Esophagus muscularis mucosa (tissue), 3 donors: ENCODE data around the gene PLEKHH2.

Experiments used
- POLR2AphosphoS5 ChIP-seq, 2 donors: sonication (generic); formaldehyde crosslinking; IDR thresholded peaks; one replicate each; pipeline ENCODE4 v1.6.1; 2017; ENCODE audit warnings: antibody characterized with exemption in 2 of 2
- TF ChIP-seq, protein P1 (sequence below), 3 experiments: fragments of 200-600 bp in 2 of 3; fragments of 450-650 bp in 1 of 3; sonication (generic) in 2 of 3; IDR thresholded peaks; one replicate each; pipeline ENCODE4 v1.5.1; 2017 to 2019; ENCODE audit warnings: antibody characterized with exemption in 3 of 3, mild to moderate bottlenecking in 2 of 3, moderate library complexity in 1 of 3

DNA sequence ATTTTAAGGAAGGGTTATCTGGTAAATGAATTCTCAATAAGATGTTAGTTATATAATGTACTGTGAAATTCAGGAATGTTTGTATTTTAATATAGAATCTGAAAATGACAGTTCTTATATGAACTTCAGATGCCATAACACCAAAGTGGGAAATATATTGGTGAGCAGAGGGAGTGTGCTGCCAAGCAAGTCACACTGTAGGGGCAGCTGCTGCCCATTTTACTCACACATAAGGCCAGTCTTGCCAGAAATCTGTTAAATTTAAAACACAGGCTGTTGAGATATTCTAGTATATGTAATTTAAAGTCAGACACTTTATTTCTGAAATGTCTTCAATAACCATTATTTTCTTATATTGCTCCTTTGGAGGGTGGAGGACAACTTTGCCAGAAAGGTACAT is 73.8 kb downstream of the PLEKHH2 start:
- TF ChIP-seq, protein P1, sequence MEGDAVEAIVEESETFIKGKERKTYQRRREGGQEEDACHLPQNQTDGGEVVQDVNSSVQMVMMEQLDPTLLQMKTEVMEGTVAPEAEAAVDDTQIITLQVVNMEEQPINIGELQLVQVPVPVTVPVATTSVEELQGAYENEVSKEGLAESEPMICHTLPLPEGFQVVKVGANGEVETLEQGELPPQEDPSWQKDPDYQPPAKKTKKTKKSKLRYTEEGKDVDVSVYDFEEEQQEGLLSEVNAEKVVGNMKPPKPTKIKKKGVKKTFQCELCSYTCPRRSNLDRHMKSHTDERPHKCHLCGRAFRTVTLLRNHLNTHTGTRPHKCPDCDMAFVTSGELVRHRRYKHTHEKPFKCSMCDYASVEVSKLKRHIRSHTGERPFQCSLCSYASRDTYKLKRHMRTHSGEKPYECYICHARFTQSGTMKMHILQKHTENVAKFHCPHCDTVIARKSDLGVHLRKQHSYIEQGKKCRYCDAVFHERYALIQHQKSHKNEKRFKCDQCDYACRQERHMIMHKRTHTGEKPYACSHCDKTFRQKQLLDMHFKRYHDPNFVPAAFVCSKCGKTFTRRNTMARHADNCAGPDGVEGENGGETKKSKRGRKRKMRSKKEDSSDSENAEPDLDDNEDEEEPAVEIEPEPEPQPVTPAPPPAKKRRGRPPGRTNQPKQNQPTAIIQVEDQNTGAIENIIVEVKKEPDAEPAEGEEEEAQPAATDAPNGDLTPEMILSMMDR (IDR thresholded peaks at IDR 0.05) = no peak
- no peak for TF ChIP-seq POLR2AphosphoS5 (IDR thresholded peaks at IDR 0.05)
